HG03175 (cell line): Measurements from ENCODE around the gene TEX26.

Experiments
- ATAC-seq: cut with Tn5 transposase; IDR thresholded peaks from one replicate; pipeline ENCODE4 v1.9.1; 2021; ENCODE audit warnings: mild to moderate bottlenecking, moderate library complexity; ENCODE audit not compliant: unreplicated experiment

Gene TEX26

DNA sequence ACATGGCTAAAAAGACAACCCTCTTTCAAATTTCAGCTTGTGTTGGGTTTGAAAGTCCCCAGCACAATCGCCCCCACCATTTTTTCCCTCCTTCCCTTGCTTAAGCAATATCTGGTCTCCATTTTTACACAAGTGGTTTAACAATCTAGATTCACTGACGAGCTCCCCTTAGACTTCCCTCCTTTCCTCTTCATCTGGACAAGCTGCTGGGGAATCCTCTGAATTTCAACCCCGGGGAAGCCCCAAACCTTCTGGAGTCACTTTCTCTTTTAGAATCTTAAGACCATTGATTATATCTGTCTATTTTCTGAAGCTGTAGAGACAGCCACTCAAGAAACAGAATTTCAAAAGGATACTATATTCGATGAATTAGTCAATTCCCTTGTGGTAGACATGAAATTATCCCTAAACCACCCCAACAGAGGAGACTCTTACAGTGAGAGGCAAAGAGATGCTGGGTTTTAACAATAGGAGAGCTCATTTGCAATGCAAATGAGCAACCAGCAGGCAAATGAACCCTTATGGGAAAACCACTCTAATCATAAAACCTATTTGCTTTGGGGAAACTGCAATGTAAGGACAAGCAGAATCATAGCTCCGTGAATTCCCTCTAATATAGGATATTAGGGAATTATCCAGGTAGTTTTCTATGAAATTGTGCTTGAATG lies 78.9 kb downstream of the TEX26 start:
- no peak for ATAC-seq

DNA sequence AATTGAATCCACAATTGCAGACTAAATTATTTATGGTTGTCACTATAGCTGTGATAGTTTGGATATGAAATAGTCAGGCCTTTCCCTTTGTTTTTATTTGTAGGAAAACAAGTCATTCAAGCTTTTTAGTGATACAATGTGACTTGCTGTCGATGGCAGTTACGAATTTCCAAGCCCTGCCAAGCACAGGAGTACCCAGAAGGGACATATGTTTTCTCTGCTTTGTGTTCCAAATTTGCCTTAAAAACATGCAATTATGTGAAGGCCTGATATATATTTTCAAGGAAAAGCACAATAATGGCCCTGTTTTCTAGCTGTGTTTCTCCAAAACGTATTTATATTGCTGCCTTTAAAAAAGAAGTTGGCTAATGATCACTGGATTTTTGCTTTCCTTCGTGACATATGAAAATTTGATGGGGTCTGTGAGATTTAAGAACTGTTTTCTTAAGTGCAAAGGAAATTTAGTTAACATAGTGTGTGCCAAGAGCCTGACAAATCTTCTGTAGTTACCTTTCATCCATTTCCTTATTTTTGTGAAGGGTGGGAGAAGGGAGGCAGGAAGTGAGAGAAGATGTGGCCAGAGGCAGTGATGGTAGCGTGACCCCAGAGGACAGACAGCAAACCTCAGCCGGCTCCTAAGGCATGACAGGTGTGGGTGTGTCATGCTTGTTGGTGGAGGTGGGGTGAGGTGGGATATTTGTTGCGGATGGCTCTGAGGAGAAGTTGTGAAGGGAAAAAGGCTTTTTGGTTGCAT lies 79.6 kb downstream of the TEX26 start:
- no peak for ATAC-seq

GRCh38 chr13:31012655-31013024 lies 80.2 kb downstream of the TEX26 start:
- no peak for ATAC-seq

DNA sequence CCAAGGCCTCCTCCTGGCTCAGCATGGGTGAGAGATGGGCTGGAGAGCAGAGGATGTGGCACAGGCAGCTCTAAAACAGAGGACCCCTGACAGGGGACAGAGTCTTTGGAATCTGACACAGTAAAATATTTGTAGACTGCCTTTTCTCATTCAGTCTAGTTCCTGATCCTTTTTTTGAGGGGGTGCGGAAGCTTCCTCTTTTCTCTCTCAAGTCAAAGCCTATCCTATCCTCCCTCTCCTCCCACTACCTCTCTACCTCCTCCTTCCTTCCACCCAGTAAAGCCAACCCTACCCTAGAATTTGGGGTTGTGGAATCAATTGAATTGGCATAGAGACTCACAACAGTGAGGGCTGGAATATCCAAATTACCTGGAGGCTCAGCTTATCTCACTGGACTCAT lies 82.0 kb downstream of the TEX26 start:
- ATAC-seq, result no peak

- no peak for ATAC-seq
Observed at GRCh38 chr13:31015199-31015598, 82.7 kb downstream of the TEX26 start.

GRCh38 chr13:31016342-31017325 lies 84.2 kb downstream of the TEX26 start:
- ATAC-seq, result no peak

- no peak for ATAC-seq
Observed at GRCh38 chr13:31018511-31018910, 86.1 kb downstream of the TEX26 start.

DNA sequence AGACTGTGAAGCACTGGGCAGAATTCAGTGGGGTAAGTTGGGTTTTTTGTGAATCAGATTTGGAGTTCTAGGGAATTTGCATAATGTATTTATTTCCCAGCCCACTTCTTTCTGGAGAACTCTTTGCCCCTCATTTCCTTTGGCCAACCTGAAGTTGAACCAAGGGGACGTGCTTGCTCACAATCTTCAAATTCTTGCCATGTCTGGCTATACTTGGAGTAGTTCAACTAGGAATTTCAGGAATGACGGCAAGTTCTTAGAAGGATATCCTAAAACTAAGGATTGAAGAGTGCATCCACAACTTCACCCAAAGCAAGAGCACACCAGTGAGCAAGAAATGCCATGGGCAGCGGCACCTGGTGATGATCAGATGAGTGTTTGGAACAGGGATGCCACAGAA lies 88.5 kb downstream of the TEX26 start:
- no peak for ATAC-seq

DNA sequence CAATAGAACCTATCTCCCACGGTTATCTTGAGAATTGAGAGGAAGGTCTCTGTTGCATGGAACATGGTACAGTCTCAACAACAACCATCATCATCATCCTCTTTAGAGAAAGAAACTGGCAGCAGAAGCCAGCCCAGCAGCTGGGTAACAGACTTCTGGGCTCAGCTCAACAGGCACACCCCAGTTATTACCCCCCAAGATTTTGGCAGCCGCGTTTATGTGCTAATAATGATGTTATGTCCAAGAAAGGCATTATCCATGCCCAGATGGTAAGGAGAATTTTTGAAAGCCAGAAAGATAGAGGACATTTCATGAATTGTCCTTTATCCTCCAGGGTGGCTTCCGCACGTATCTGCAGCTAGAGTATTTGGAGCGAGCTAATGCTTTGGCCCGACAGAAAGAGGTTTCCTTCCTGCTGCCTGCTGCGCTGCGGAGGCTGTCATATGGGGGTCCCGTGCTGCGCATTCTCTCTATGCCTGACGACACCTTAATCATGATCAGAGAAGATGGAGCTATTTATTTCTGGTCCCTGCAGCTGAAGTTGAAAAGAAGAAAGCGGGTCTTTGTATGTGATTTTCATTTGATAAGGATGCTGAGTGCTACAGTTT lies 89.9 kb downstream of the TEX26 start:
- no peak for ATAC-seq

- no peak for ATAC-seq
Observed at GRCh38 chr13:31022928-31023530, 90.6 kb downstream of the TEX26 start.
